CD8-positive, alpha-beta memory T cell (primary cell): Measurements from ENCODE around the gene RUNDC3A. TPM values are rescaled to one million over a fixed set of nuclear protein-coding genes. Genes with fewer than 3 reads are reported as not detected.

Experiments used
- CTCF ChIA-PET: fragments of 350-600 bp; sonication (Branson Sonifier 250); formaldehyde crosslinking; loops from one replicate; lab custom pipeline; 2021; ENCODE audit warnings: antibody characterized with exemption; lab: Charles Lee
- POLR2A ChIA-PET: fragments of 350-600 bp; sonication (Branson Sonifier 250); formaldehyde crosslinking; loops from one replicate; lab custom pipeline; 2021; ENCODE audit warnings: antibody characterized with exemption; lab: Charles Lee
- DNase-seq, 5 donors: peaks; one replicate each; pipeline versions ENCODE4 v3.0.0 to v3.0.0-alpha.2; 2020 to 2022; ENCODE audit warnings: mixed read lengths in 1 of 5
- H3K27ac ChIP-seq: one replicate; pipeline ENCODE4 v1.7.0; 2013; ENCODE audit warnings: low read depth, mild to moderate bottlenecking, low read length, moderate library complexity
- H3K27me3 ChIP-seq: 2 replicates; pipeline ENCODE4 v1.7.0; 2013; ENCODE audit warnings: low read length, mild to moderate bottlenecking; ENCODE audit not compliant: insufficient read depth, poor library complexity, severe bottlenecking
- H3K36me3 ChIP-seq: 2 replicates; pipeline ENCODE4 v1.7.0; 2013; ENCODE audit warnings: mild to moderate bottlenecking, low read length, moderate library complexity; ENCODE audit not compliant: insufficient read depth
- H3K4me1 ChIP-seq: 2 replicates; pipeline ENCODE4 v1.7.0; 2013; ENCODE audit warnings: mild to moderate bottlenecking, low read length, moderate library complexity; ENCODE audit not compliant: insufficient read depth
- H3K4me3 ChIP-seq: 2 replicates; pipeline ENCODE4 v1.7.0; 2013; ENCODE audit warnings: mild to moderate bottlenecking, low read length
- H3K9me3 ChIP-seq: 2 replicates; pipeline ENCODE4 v1.7.0; 2013; ENCODE audit warnings: mild to moderate bottlenecking, low read length
- H3K27ac Mint-ChIP-seq, 8 donors: one replicate each; pipeline ENCODE4 v1.8.0; 2020 to 2021; ENCODE audit warnings: mixed read lengths in 8 of 8, mild to moderate bottlenecking in 6 of 8, inconsistent platforms in 3 of 8, moderate library complexity in 3 of 8
- H3K27me3 Mint-ChIP-seq, 2 donors: one replicate each; pipeline ENCODE4 v1.8.0; 2020 to 2021; ENCODE audit warnings: mixed read lengths in 2 of 2, mild to moderate bottlenecking in 1 of 2, moderate library complexity in 1 of 2
- H3K36me3 Mint-ChIP-seq, 3 donors: one replicate each; pipeline ENCODE4 v1.8.0; 2020 to 2021; ENCODE audit warnings: mixed read lengths in 3 of 3, inconsistent platforms in 1 of 3, mild to moderate bottlenecking in 1 of 3
- H3K4me1 Mint-ChIP-seq, 3 donors: one replicate each; pipeline ENCODE4 v1.8.0; 2020 to 2021; ENCODE audit warnings: mixed read lengths in 3 of 3, inconsistent platforms in 1 of 3, mild to moderate bottlenecking in 1 of 3
- H3K4me3 Mint-ChIP-seq, 7 donors: one replicate each; pipeline ENCODE4 v1.8.0; 2020 to 2021; ENCODE audit warnings: mixed read lengths in 7 of 7, mild to moderate bottlenecking in 6 of 7, moderate library complexity in 4 of 7, inconsistent platforms in 2 of 7
- H3K9me3 Mint-ChIP-seq, 5 donors: one replicate each; pipeline ENCODE4 v1.8.0; 2020 to 2022; ENCODE audit warnings: mixed read lengths in 5 of 5, mild to moderate bottlenecking in 3 of 5, moderate library complexity in 2 of 5, inconsistent platforms in 1 of 5
- polyA plus RNA-seq: library from polyadenylated mRNA; unstranded; fragments of 300-500 nt; fragmentation: Illumina TruSeq; gene quantifications from one replicate; pipeline ENCODE4 v1.2.3, GENCODE V29; 2021
- total RNA-seq, 2 experiments: library from RNA; stranded (reverse); gene quantifications; one replicate each; pipeline ENCODE4 v1.2.3, GENCODE V29; 2021

RUNDC3A gene
- total and polyA plus RNA-seq, 3 experiments from 2014 or later, result not detected

DNA sequence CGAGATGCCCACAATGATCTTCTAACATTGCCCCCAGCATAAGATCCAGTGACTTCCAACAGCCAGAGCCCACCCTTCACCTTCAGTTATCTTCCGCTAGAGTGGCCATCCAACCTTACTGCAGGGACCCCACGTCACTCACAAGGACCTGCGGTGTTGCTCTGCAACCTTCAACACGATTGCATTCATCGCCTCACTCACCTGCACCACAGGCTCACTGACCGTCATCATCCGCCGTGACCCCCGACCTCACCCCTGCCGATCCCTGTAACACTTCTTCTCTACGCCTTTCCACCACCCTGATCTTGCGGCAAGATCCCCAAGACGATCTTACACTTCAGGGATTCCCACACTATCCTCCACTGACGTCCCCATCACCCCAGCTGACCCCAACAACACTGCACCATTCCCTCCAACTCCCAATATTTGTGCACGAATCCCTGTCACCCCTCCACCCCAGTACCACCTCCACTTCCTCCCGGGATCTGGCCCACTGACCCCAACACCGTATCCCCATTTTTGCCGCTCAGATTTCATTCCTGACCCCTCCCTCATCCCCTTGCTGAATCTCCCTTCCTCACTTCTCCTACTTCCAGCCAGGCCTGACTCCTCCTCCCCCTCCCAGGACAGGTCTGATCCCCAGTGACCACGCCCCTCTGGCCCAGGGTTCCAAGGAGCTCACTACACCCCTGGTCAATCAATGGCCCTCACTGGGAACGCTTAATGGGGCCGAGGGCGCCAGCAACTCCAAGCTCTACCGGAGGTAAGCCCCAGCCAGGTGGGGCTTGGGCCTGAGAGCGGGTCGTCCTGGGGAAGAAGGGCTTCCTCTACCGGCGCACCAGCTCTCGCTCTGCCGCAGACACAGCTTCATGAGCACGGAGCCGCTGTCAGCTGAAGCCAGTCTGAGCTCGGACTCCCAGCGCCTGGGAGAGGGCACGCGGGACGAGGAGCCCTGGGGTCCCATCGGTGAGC, 7.6 kb downstream of the RUNDC3A start:
- POLR2A ChIA-PET, result interaction anchor here (0.5 to 1.4 kb wide), 2 partner anchors 13 to 100 kb away, joined by 3 to 4 read pairs; no protein-coding TSS in a partner anchor
- H3K36me3 ChIP-seq, result no peaks in the 10 kb centered on the region
- H3K4me1 ChIP-seq, result peaks cover 11% of the 10 kb centered on the region
- no peaks in the 10 kb centered on the region for H3K9me3 ChIP-seq
- H3K27ac ChIP-seq, result no peak overlapping the region
- Mint-ChIP-seq H3K9me3 (no peaks in the 10 kb centered on the region), H3K4me1 (peaks cover 9 to 15% (median 14%) of the 10 kb centered on the region in 3 donors), H3K36me3 (peaks cover 3 to 18% (median 4%) of the 10 kb centered on the region in 3 donors), H3K4me3 (peak overlapping the region; percentile 34 to 85 (median 71)), H3K27ac (peak overlapping the region in 2 of 8 donors; percentile 52 to 66), H3K27me3 (peaks cover 30 to 36% of the 10 kb centered on the region in 2 donors)
- peaks cover 28% of the 10 kb centered on the region for H3K27me3 ChIP-seq
- CTCF ChIA-PET, result interaction anchor here (0.8 to 3.5 kb wide), 5 partner anchors 13 to 189 kb away, joined by 3 to 20 read pairs (median 7); no protein-coding TSS in a partner anchor
- no peak for DNase-seq
- no peak overlapping the region for H3K4me3 ChIP-seq

DNA sequence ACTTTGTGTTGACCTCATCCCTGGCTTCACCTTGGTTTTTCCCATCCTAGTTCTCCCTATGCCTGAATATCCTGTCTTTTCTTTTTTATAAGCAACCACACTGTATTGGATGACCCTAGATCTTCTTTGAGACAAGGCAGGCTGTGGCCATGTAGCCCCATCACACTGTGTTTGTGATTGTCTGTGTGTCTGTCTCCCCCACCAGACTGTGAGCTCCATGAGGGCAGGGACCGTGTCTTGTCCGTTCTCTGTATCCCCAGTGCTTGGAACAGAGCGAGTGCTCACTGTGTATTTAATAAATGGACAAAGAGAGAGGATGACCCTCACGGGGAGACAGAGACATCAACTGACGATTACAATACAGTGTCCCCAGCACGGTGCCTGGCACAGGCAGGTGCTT, 9.1 kb downstream of the RUNDC3A start:
- H3K27ac ChIP-seq, result no peak overlapping the region
- H3K9me3 ChIP-seq, result no peaks in the 10 kb centered on the region
- H3K9me3 Mint-ChIP-seq, result no peaks in the 10 kb centered on the region
- H3K4me1 Mint-ChIP-seq, result peaks cover 10 to 19% (median 14%) of the 10 kb centered on the region in 3 donors
- peaks cover 11% of the 10 kb centered on the region for H3K4me1 ChIP-seq
- no peak overlapping the region for H3K4me3 ChIP-seq
- no peaks in the 10 kb centered on the region for H3K36me3 ChIP-seq
- H3K4me3 Mint-ChIP-seq, result peak overlapping the region in 4 of 7 donors; percentile 16 to 62 (median 40)
- H3K36me3 Mint-ChIP-seq, result peaks cover 3 to 33% (median 4%) of the 10 kb centered on the region in 3 donors
- H3K27ac Mint-ChIP-seq, result peak overlapping the region in 1 of 8 donors; percentile 64
- peaks cover 30 to 36% of the 10 kb centered on the region in 2 donors for H3K27me3 Mint-ChIP-seq
- CTCF ChIA-PET, result interaction anchor here (2.3 to 3.5 kb wide), 2 partner anchors 13 to 107 kb away, joined by 7 to 20 read pairs; no protein-coding TSS in a partner anchor
- POLR2A ChIA-PET, result interaction anchor here (0.5 to 0.8 kb wide), 4 partner anchors 9 to 950 kb away, joined by 3 to 6 read pairs (median 4); no protein-coding TSS in a partner anchor
- H3K27me3 ChIP-seq, result peaks cover 28% of the 10 kb centered on the region
- no peak for DNase-seq

DNA sequence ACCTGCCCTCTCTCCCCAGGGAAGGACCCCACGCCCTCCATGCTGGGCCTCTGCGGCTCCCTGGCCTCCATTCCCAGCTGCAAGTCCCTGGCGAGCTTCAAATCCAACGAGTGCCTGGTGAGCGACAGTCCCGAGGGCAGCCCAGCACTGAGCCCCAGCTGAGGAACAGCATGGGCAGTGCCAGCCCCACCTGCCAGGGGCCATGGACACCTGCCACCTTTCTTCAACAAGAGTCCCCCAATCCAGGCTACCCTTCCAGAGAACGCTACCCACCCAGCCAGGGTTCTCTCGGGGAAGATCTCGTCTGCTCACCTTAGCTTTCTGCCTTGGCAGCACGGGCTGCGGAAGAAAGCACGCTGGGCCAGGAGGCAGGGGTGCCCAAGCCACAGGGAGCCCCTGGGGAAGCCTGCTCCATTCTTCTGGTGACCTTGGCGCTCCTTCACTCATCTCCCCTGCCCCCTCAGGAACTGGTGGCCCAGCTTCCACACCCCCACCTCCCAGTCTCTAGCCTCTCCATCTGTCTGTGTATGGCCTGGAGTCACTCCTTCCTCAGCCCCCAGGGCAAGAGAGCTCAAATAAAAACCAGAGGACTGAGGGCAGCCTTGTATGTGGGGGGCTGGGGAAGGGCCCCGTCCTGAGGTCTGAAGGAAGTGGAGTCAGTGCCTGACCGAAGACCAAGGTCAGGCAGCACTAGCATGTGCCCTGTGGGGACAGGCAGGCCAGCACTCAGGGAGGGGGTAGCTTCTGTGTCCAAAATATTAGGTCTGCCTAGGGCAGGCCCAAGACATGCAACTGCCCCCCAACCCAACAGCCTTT, 9.9 kb downstream of the RUNDC3A start:
- peaks cover 3 to 34% (median 4%) of the 10 kb centered on the region in 3 donors for H3K36me3 Mint-ChIP-seq
- ChIA-PET CTCF (interaction anchor here (1.6 to 2.3 kb wide), 2 partner anchors 12 to 108 kb away, joined by 7 to 8 read pairs; no protein-coding TSS in a partner anchor), POLR2A (interaction anchor here (0.5 kb wide), 1 partner anchor 112 kb away, joined by 6 read pairs; no protein-coding TSS in a partner anchor)
- H3K27ac Mint-ChIP-seq, result peak overlapping the region in 1 of 8 donors; percentile 73
- H3K9me3 ChIP-seq, result no peaks in the 10 kb centered on the region
- no peaks in the 10 kb centered on the region for H3K36me3 ChIP-seq
- no peak for DNase-seq
- peaks cover 14% of the 10 kb centered on the region for H3K4me1 ChIP-seq
- H3K9me3 Mint-ChIP-seq, result no peaks in the 10 kb centered on the region
- peaks cover 28% of the 10 kb centered on the region for H3K27me3 ChIP-seq
- H3K27me3 Mint-ChIP-seq, result peaks cover 28 to 31% of the 10 kb centered on the region in 2 donors
- H3K4me3 ChIP-seq, result no peak overlapping the region
- H3K4me3 Mint-ChIP-seq, result no peak overlapping the region
- H3K27ac ChIP-seq, result no peak overlapping the region
- H3K4me1 Mint-ChIP-seq, result peaks cover 14 to 21% (median 14%) of the 10 kb centered on the region in 3 donors

DNA sequence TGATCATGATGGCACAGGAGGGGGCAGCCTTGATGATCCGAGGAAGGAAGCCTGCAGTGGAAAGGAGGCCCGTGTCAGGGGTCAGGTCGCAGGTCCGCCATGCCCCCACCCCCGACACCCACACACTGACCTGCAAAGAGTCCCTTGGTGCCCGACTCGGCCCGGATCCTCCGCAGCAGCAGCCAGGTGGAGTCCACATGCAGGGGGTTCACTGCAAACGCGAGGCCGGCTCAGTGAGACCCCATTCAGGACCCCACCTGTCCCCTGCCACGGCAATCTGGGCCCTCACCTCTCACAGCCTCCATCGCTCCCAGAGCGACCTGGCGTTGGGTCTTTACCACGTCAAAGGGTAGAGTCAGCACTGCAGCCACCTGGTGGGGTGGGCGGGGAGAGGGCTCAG, 11.7 kb downstream of the RUNDC3A start:
- Histone ChIP-seq H3K9me3 (no peaks in the 10 kb centered on the region), H3K27ac (no peak overlapping the region), H3K27me3 (peaks cover 17% of the 10 kb centered on the region), H3K4me3 (no peak overlapping the region), H3K4me1 (peaks cover 23% of the 10 kb centered on the region), H3K36me3 (no peaks in the 10 kb centered on the region)
- H3K4me3 Mint-ChIP-seq, result no peak overlapping the region
- peaks cover 20% of the 10 kb centered on the region in 2 donors for H3K27me3 Mint-ChIP-seq
- H3K36me3 Mint-ChIP-seq, result peaks cover 3 to 37% (median 4%) of the 10 kb centered on the region in 3 donors
- ChIA-PET CTCF (interaction anchor here (1.3 to 1.8 kb wide), 4 partner anchors 10 to 116 kb away, joined by 3 to 5 read pairs (median 4); no protein-coding TSS in a partner anchor), POLR2A (no interaction called here)
- no peak for DNase-seq
- H3K4me1 Mint-ChIP-seq, result peaks cover 21 to 27% (median 23%) of the 10 kb centered on the region in 3 donors
- H3K27ac Mint-ChIP-seq, result no peak overlapping the region
- H3K9me3 Mint-ChIP-seq, result no peaks in the 10 kb centered on the region

DNA sequence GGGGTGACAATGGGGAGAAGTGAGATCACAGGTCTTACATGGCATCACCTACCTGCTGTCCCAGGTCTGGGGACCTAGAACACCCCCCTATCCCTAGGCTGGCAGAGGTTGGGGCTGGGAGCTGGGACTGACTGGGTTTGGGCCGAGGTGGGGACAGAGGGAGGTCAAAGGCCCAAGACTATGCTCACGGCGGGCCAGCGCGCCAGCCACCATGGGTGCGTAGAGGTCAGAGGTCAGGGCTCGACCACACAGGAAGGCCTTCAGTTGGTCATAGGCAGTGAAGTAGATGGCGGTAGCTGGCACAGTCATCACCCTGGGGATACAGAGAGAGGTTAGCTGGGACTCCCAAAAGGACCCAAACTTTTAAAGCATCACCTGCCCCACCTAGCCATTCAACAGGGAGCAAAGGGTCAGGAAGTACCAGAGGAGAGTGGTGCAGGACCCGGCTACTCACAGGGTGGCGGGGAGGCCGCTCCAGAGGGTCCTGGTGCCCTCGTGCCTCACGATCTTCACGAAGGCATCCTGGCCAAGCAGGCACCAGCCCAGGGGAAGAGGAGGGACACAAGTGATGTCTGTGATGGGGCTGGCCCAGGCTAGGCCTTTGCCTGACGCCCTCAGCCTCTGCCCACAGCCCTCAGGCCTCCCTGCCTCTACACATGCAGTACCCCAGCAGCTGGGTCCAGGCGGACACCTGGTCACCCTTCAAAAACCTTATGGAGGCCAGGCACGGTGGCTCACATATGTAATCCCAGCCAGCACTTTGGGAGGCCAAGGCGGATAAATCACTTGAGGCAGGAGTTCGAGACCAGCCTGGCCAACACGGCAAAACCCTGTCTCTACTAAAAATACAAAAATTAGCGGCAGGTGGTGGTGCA, 13.1 kb downstream of the RUNDC3A start:
- H3K27me3 Mint-ChIP-seq, result peaks cover 9 to 16% of the 10 kb centered on the region in 2 donors
- peaks cover 21 to 22% (median 21%) of the 10 kb centered on the region in 3 donors for H3K4me1 Mint-ChIP-seq
- no peak overlapping the region for H3K4me3 ChIP-seq
- peak overlapping the region in 3 of 7 donors; percentile 10 to 50 (median 41) for H3K4me3 Mint-ChIP-seq
- H3K27ac Mint-ChIP-seq, result no peak overlapping the region
- H3K9me3 ChIP-seq, result no peaks in the 10 kb centered on the region
- peaks cover 3 to 46% (median 4%) of the 10 kb centered on the region in 3 donors for H3K36me3 Mint-ChIP-seq
- H3K27ac ChIP-seq, result no peak overlapping the region
- H3K27me3 ChIP-seq, result peaks cover 8% of the 10 kb centered on the region
- no peak for DNase-seq
- CTCF ChIA-PET, result interaction anchor here (0.9 to 1.8 kb wide), 4 partner anchors 9 to 117 kb away, joined by 3 to 5 read pairs (median 4); no protein-coding TSS in a partner anchor
- no peaks in the 10 kb centered on the region for H3K9me3 Mint-ChIP-seq
- POLR2A ChIA-PET, result interaction anchor here (0.9 kb wide), 1 partner anchor 103 kb away, joined by 4 read pairs; no protein-coding TSS in a partner anchor
- peaks cover 18% of the 10 kb centered on the region for H3K4me1 ChIP-seq
- H3K36me3 ChIP-seq, result no peaks in the 10 kb centered on the region

DNA sequence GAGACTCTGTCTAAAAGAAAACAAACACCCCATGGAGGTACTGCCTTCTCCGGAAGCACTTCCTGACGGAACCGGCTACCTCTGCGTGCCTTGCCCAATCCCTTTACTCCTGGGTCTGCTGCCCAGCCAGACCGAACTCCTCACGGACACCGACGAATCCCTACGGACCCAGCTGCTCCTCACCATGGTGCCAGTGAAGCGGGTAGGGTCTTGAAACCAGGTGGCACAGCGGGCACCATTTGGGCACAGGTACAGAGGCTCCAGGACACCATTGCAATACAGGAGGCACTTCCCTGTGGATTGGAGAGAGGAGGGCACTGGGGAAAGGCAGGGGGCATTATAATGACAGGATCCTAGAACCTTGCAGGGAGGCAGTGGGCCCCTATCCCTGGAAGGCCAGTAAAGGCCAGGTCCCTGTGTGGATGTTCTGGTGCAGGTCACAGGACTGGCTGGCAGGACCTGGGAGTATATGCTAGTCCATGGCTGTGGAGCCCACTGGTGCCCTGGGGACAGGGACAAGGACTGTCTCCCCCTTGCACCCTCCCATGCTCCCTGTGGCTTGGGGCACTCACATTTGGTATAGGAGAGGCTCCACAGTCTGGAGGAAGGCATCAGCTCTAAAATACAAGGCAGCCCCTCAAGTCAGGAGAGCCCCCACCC, 14.0 kb downstream of the RUNDC3A start:
- Mint-ChIP-seq H3K27ac (peak overlapping the region in 2 of 8 donors; percentile 27 to 56), H3K4me3 (peak overlapping the region; percentile 15 to 97 (median 53)), H3K27me3 (peaks cover 3 to 8% of the 10 kb centered on the region in 2 donors), H3K9me3 (no peaks in the 10 kb centered on the region), H3K4me1 (peaks cover 23 to 26% (median 24%) of the 10 kb centered on the region in 3 donors), H3K36me3 (peaks cover 3 to 46% (median 4%) of the 10 kb centered on the region in 3 donors)
- Histone ChIP-seq H3K27me3 (no peaks in the 10 kb centered on the region), H3K9me3 (no peaks in the 10 kb centered on the region), H3K4me3 (no peak overlapping the region), H3K4me1 (peaks cover 21% of the 10 kb centered on the region), H3K27ac (no peak overlapping the region), H3K36me3 (no peaks in the 10 kb centered on the region)
- ChIA-PET CTCF (interaction anchor here (0.9 kb wide), 1 partner anchor 113 kb away, joined by 4 read pairs; no protein-coding TSS in a partner anchor), POLR2A (no interaction called here)
- no peak for DNase-seq
